Measurements from ENCODE around the gene PPP2R3A. TPM values are rescaled to one million over a fixed set of nuclear protein-coding genes. Genes with fewer than 3 reads are reported as not detected.
A peak's percentile ranks its signal among the peaks of the same experiment; 100 is the strongest.

PPP2R3A gene
- total and polyA plus RNA-seq, 2 of the 13 experiments (the other 11 are each of a cell fraction or from before 2014, with no cell fraction given) = 0.07 to 0.12 TPM

GRCh38 chr3:135966271-135966961 lies 888 bp downstream of the PPP2R3A start (continued):
- TF ChIP-seq IRF1 (CRISPR knock-in tag; IDR thresholded peaks at IDR 0.05; ENCODE audit: low read depth) (no peak), SCMH1 (CRISPR knock-in tag; IDR thresholded peaks at IDR 0.05; ENCODE audit: borderline replicate concordance) (no peak), ZBTB14 (CRISPR knock-in tag; IDR thresholded peaks at IDR 0.05) (no peak), AKAP8 (CRISPR knock-in tag; IDR thresholded peaks at IDR 0.05) (no peak), ZNF629 (CRISPR knock-in tag; conservative IDR thresholded peaks at IDR 0.05) (no peak), ZBTB4 (CRISPR knock-in tag; IDR thresholded peaks at IDR 0.05; ENCODE audit: borderline replicate concordance) (no peak), MAFF (IDR thresholded peaks at IDR 0.05; ENCODE audit: low read depth, low read length) (peak; percentile 9; the same call in 1 of the 2 replicates), BCL6 (CRISPR knock-in tag; IDR thresholded peaks at IDR 0.05) (no peak), SP5 (CRISPR knock-in tag; IDR thresholded peaks at IDR 0.05; ENCODE audit: borderline replicate concordance, low read depth) (no peak), NR2F1 (CRISPR knock-in tag; IDR thresholded peaks at IDR 0.05) (no peak), PCBP1 (IDR thresholded peaks at IDR 0.05; ENCODE audit: borderline replicate concordance, low read depth, low read length) (no peak), KMT2A (CRISPR knock-in tag; IDR thresholded peaks at IDR 0.05) (no peak), KLF9 (CRISPR knock-in tag; IDR thresholded peaks at IDR 0.05; ENCODE audit: low read depth) (no peak), ZSCAN30 (CRISPR knock-in tag; IDR thresholded peaks at IDR 0.05) (no peak), ARID3A (IDR thresholded peaks at IDR 0.05; ENCODE audit: low read depth, low read length) (no peak), FOXK1 (CRISPR knock-in tag; IDR thresholded peaks at IDR 0.05; ENCODE audit: borderline replicate concordance, low read depth) (no peak), ADNP (CRISPR knock-in tag; IDR thresholded peaks at IDR 0.05) (no peak), SSRP1 (CRISPR knock-in tag; IDR thresholded peaks at IDR 0.05) (no peak), UBTF (CRISPR knock-in tag; IDR thresholded peaks at IDR 0.05) (peak; percentile 30; the same call in 1 of the 2 replicates), BORCS8-MEF2B (CRISPR knock-in tag; IDR thresholded peaks at IDR 0.05) (no peak)

Data from HepG2 (cell line).